DMS114 treated with DMSO at 0.1 percent for 48 hours (cell line): ENCODE results near the gene SETMAR.
"Not testable (repeated sequence)": the region's sequence is repeated elsewhere in the genome, so short reads cannot be mapped to it uniquely, and the experiment has no call there.

ENCODE experiments used
- DNase-seq: peaks from one replicate; lab custom pipeline; 2025; ENCODE audit not compliant: unreplicated experiment; lab: John Stamatoyannopoulos, UW

SETMAR gene

GRCh38 chr3:4303187-4304123 is at the start of gene SETMAR:
SETMAR (plus strand) TSS chr3:4303369; CDS start chr3:4303371, 2 bp downstream.
- DNase-seq: peak; percentile 71

DNA sequence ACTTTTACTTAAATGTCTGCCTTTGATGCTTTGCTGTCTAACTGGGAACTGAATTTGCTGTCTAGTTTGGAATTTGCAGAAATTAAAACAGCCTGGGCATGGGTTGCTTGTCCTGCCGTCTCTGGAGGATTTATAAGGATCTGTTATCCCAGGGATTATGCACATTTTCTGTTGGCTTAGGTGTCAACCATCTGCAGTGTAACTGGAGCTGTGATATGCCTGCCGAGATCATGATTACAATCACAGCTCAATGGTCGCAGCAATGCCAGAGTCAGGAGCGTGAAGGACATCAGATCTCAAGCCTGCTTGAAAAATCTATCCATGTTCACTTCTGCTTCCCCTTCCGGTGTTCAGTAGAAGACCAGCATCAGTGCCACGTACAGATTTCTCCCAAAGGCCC is 41.8 kb upstream of the SETMAR start:
- DNase-seq: no peak

DNA sequence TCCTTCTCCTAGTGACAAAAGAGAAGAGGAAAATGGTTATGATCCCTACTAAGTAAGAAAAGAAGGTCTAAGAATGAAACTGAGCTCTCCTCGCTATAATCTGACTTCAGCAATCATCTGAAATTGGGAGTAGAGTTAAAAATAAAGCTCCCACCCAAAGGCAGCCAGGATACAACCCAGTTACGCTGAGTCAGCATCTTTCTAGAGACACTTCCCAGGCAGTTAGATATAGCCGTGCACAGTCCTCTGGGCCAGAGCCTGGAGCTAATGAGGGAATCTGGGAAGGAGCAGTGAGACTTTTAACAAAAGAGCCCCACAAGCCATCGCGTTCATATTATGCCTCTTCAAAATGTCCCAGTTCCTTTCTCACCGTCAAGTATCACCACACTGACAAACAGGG is 39.1 kb upstream of the SETMAR start:
- no peak for DNase-seq

GRCh38 chr3:4270720-4271119 is 32.4 kb upstream of the SETMAR start:
- no peak for DNase-seq

DNA sequence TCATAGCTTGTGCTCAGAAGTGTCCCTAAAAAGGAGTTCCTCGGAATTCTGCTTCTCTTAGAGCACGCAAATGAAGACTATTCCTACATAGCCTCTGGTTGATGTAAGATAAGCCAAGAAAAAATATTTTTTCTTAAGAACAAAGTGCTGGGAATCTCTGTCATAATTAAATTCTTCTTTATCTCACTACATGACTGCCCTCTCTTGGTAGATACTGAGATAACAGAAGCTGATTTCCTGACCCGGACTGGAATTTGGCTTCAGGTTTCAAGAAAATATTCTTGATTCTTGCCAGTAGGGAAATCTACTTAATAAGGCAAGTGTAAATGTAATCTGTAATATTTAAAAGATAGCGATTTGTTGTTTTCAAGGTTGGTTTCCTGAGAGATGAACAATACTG is 31.3 kb upstream of the SETMAR start:
- peak; percentile 22 for DNase-seq

GRCh38 chr3:4279516-4280105 is 23.6 kb upstream of the SETMAR start:
- DNase-seq: no peak

DNA sequence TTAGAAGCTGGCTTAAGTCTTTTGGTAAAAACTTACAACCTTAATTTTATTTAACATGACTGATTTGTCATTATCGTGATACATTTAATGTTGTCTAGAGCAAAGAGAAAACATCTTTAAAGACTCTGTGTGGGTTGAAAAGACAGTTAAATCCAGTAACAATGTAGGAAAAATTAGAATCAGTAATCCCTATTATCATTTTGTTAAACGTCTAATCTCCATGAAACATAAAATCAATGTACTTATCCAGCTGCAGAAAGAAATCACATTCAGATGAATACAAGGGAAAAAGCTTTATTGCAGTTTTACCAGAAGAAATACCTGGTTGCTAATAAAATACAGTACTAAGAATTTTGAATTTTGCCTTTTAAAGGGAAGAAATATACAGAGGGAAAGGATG is 21.2 kb upstream of the SETMAR start:
- DNase-seq: no peak

GRCh38 chr3:4284865-4285264 is 18.3 kb upstream of the SETMAR start:
- no peak for DNase-seq

- DNase-seq: no peak
These were observed 14.1 kb upstream of the SETMAR start for GRCh38 chr3:4289044-4289443.

DNA sequence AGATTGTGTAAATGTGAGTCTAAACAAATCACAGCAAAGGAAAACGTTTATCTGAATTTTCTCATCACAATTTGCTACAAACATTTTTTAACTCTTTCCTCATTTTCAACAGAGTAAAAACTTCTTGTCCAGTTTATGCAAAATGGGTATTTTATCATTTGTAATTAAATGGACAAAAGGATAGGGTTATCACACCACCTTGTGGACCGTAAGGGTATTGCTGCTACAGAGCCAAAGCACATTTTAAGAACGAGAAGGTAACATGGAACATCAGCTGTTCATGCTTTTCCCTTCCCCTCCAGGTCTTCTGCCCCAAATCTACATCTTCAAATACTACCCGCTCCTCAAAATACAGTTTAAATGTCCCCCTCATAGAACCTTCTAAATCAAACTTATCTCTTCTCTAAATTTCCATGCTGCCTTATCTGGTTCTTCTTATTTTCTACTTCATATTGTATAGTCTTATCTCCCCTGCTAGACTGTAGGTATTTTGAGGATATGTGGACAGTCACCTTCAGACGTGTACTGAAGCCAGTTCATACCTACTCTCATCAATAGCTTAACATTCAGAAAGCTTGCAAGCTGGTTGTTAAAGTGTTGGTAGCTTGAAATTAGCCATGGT is 12.8 kb upstream of the SETMAR start:
- DNase-seq: peak; percentile 45

GRCh38 chr3:4292301-4292700 is 10.9 kb upstream of the SETMAR start:
- DNase-seq: no peak

DNA sequence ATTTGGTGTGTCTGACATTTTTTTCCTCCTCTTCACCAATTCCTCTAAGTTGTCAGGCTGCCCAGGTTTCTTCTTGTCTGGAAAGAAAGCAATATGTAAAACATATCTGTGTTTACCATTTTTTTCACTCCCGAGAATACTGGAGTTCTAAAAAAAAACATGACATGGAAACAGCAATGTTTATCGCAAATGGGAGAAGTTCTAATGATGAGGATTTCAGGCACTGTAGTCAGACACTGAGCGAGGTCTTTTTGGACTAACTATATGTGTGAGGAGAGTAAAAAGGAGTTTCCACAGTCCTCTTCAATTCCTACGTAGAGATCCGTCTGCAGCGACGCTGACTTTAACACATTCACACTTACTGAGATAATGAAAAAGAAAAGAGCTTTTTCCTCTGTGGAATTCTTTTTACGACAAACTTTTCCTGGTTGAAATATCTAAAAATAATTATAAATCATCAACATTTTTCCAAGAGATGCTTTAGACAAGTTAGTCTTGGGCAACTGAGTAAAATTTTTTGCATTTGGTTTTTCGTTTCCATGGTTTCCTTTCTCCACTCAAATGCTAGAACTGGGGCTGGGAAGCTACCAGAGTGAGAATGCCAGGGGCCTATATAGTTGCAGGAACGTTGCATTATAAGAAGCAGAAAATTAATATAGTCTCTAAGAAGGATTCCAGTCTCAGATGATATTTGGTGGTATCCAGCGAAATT is 8.4 kb upstream of the SETMAR start:
- no peak for DNase-seq

DNA sequence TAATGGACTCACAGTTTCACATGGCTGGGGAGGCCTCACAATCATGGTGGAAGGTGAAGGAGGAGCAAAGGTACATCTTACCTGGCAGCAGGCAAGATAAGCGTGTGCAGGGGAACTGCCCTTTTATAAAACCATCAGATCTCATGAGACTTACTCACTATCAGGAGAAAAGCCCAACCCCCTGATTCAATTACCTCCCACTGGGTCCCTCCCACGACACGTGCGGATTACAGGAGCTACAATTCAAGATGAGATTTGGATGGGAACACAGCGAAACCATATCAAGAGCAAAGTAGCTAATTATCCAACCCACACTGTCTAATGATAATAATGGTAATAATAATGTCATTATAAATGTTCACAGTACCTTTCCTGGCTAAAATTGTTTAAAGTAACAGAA is 6.7 kb upstream of the SETMAR start:
- not testable (repeated sequence) for DNase-seq

DNA sequence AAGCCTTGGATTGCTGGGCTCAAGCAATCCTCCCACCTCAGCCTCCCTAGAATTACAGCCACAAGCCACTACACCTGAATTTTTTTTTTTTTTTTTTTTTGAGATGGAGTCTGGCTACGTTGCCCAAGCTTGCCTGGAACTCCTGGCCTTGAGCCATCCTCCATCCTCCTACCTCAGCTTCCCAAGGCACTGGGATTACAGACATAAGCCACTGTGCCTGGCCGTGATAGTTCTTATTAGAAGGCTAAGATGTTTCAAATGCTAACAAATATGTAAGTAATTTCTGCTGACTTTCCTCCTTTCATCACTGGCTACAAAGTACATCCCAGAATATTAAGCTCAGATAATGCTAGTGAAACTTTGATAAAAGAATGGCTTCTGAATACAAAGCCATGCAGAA is 5.7 kb upstream of the SETMAR start:
- no peak for DNase-seq

DNA sequence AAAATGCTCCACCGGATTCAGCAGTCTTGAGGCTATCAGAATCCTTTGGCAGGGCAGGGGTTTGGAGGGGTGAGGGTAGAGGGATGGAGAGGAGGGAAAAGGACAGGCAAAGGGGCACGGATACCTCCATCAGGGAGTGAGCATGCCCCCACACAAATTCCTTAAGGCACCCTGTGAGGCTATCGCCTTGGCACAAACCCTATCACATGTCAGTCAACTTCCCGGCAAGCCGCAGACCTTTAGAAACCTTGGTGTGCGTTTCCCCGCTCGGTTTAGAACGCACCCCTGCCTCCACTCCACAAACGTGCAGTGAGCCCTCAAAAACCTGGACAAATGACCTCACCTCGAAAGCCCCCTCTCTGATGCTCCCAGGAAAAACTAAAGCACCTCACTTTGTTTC is 422 bp upstream of the SETMAR start:
- no peak for DNase-seq

DNA sequence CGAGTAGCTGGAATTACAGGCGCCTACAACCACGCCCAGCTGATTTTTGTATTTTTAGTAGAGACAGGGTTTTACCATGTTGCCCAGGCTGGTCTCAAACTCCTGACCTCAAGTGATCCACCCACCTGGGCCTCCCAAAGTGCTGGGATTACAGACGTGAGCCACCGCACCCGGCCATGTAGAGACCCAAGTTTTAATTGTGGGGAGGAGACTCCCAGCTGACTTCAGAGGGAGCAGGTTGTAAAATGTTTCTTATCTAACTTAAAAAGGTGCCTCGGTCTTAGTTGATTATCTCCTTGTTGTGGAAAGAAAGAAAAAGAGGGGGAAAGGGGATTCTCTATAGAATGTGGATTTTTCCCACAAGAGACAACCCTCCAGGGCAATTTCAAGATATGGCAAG is 2.0 kb downstream of the SETMAR start:
- not testable (repeated sequence) for DNase-seq

DNA sequence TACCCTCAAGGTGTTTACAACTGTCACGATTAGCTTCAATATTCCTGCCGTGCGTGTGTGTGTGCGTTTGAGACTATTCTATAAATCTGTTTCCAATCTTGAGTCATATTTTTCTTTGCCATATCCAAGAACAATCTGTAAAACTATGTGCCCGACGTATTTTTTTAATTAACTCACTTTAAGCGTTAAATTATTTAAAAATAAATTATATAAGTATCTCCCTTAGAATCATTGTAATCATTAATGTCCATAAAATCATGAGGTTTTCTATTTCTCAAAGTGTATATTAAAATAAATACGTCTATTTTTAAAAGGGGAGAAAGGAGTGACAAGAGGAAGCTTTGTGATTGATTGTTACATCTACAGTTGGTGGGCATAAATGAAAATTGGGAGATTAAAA is 2.9 kb downstream of the SETMAR start:
- no peak for DNase-seq

DNA sequence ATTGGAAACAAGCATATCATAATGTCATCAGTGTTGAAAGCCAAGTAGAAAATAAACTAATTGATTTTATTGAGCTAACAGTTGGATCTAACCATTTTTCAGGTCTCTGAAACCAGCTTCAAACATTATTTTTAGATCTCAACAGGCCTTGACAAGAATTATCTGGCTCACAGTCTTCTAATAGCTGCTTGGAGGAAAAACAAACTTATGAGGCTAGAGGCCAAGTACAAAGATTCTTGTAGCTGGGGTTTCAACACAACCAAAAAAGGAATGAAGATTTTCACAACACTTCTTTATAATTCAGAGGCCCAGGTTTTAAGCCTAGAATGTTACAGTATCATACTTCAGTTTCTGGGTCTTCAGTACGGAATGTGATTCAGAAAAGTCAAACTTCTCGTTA is 3.7 kb downstream of the SETMAR start:
- DNase-seq: no peak

DNA sequence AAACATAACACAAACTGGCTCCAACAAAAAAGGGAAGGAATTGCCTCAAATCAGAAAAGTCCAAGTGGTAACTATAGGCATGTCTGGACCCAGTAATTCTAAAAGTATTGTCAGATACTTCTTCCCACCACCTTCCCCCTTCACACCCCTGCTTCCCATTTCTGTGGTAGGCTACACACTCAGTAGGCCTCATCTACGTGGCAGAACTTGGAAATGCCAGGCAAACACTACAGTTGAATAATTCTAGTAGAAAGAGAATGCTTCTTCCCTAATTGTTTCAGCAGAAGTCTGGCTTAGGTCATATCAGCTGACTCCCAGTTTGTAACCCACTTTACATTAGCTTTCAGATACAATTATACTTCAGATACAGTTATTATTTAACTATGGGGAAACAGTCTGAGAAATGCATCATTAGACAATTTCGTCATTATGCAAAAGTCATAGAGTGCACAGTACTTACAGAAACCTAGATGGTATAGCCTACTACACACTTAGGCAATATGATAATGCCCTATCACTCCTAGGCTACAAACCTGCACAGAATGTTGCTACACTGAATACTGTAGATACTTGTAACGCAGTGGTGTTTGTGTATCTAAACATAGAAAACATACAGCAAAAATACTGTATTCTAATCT is 6.4 kb downstream of the SETMAR start:
- DNase-seq: no peak

DNA sequence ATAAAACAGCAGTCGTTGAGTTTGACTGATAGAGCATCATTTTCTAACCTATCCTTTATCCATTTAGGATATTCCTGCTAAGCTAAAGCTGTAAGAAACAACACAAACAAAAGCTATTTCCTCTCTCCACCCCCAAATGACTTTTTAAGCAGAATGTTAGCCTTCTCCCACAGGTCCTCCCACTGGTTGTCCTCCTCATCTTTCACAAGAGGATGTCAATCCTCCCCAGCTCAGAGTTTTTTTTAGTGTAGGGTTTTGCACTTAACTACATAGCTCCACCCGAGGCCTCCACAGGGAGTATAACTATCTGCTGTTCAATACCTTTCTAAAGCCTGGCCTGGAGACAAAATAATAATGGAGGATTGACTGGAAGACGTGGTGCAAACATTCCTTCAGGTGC is 7.8 kb downstream of the SETMAR start:
- DNase-seq: no peak

DNA sequence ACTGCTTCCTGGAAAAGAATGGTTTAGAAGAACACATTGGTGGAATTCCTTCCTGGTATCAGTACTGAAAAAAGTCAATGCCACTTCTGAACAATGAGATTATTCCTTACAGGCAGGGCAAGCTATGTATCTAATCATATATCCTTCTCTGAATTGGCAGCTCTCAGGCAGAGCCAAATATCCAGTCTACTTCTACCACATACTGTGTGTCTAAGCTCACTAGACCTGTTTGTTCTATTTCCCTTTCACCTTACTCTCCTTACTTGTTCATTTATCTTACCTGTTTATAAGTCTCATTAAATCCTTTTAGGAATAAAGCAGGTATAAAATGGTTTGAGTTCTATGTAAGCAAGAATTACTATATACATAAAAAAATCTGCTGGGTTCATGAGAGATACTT is 8.3 kb downstream of the SETMAR start:
- no peak for DNase-seq
